Rectal smooth muscle tissue (tissue), 1 donor: Measurements from ENCODE around the gene ADCY1.

Source experiments
- H3K27ac ChIP-seq: one replicate; pipeline ENCODE4 v1.7.0; 2013; ENCODE audit warnings: low read depth, low read length, inconsistent platforms
- H3K27me3 ChIP-seq: one replicate; pipeline ENCODE4 v1.7.0; 2013; ENCODE audit warnings: low read length; ENCODE audit not compliant: control insufficient read depth, insufficient read depth
- H3K36me3 ChIP-seq: one replicate; pipeline ENCODE4 v1.7.0; 2013; ENCODE audit warnings: low read length; ENCODE audit not compliant: control insufficient read depth, insufficient read depth
- H3K4me1 ChIP-seq: one replicate; pipeline ENCODE4 v1.7.0; 2013; ENCODE audit warnings: low read length; ENCODE audit not compliant: control insufficient read depth, insufficient read depth
- H3K4me3 ChIP-seq: one replicate; pipeline ENCODE4 v1.7.0; 2013; ENCODE audit warnings: low read length
- H3K9ac ChIP-seq: one replicate; pipeline ENCODE4 v1.7.0; 2013; ENCODE audit warnings: low read length

ADCY1 gene

GRCh38 chr7:45682836-45683555 is 108.8 kb downstream of the ADCY1 start:
- no peak overlapping the region for H3K9ac ChIP-seq
- no peak overlapping the region for H3K27ac ChIP-seq
- no peaks in the 10 kb centered on the region for H3K36me3 ChIP-seq
- H3K27me3 ChIP-seq, result no peaks in the 10 kb centered on the region
- no peak overlapping the region for H3K4me3 ChIP-seq
- no peaks in the 10 kb centered on the region for H3K4me1 ChIP-seq

DNA sequence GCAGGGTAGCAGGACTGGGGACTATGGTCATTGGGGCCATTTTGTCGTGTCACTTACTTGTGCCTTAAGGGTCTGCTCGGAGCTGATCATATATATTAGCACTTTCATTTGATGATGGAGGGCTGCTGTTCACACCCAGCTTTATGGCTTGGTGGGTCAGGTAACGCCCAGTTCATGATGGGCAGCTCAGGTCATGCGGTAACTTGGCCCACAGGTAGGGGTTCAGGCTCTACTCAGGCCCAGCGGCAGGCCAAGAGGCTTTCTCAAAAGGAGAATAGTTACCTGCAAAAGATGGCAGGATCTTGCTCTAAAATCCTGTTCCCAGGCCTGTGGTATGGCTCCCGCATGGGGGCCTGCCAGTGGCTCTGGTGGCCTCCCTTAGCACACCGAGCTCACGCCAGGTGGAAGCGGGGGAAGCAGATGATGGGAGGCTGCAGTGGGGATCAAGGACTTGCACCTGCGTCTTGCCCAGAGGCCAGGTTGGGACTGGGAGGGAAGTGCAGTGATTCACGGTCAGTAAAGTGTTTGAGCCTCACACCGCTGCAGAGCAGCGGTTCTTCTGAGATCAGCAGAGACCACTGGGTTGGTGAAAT is 109.5 kb downstream of the ADCY1 start:
- H3K27me3 ChIP-seq, result no peaks in the 10 kb centered on the region
- H3K9ac ChIP-seq, result no peak overlapping the region
- no peaks in the 10 kb centered on the region for H3K36me3 ChIP-seq
- H3K4me1 ChIP-seq, result no peaks in the 10 kb centered on the region
- H3K27ac ChIP-seq, result no peak overlapping the region
- H3K4me3 ChIP-seq, result no peak overlapping the region

DNA sequence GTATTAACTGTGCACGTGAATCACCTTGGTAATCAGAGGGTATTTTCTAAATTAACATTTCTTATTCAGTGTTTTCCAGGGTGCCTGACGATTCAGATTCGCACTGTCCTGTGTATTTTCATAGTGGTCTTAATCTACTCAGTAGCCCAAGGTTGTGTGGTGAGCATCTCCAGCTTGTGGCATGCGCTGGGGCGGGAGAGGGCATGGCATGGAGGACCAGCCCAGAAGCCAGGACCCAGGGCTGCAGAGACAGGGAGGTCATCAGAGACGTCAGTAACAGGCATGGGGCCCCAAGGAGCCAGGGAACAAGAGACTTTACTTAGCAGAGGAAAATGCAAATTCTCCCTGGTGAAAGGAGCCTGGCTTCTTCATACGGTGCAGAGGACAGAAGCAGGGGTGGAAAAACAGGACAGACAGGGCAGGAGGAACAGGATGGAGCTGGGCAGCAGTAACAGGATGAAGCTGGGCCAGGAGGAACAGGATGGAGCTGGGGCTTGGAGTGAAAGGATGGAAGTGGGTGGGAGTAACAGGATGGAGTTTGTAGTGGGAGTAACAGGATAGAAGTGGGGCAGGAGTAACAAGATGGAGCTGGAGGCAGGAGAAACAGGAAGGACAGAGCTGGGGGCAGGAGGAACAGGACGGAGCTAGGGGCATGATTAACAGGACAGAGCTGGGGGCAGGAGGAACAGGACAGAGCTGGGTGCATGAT is 110.9 kb downstream of the ADCY1 start:
- no peak overlapping the region for H3K9ac ChIP-seq
- no peaks in the 10 kb centered on the region for H3K4me1 ChIP-seq
- no peaks in the 10 kb centered on the region for H3K36me3 ChIP-seq
- H3K27ac ChIP-seq, result no peak overlapping the region
- no peak overlapping the region for H3K4me3 ChIP-seq
- no peaks in the 10 kb centered on the region for H3K27me3 ChIP-seq

DNA sequence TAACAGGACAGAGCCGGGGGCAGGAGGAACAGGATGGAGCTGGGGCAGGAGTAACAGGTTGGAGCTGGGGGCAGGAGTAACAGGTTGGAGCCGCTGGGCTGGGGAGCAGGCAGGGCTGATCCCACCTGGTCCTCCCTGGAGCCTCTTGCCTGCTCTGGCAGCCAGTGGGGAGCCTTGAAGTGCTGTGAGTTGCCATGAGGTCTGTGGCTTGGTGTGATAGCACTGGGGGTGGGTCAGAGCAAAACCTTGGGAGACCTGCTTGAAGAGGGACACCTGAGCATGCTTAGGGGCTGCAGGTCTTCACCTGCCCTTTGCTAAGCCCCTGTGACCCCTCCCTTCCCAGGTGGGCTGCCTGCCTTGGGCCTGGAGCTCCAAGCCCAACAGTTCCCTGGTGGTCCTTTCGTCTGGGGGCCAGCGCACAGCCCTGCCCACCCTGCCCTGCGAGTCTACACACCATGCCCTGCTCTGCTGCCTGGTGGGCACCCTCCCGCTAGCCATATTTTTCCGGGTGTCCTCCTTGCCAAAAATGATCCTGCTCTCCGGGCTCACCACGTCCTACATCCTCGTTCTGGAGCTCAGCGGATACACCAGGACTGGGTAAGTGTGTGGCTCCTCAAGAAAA is 111.6 kb downstream of the ADCY1 start:
- Histone ChIP-seq H3K4me1 (no peaks in the 10 kb centered on the region), H3K36me3 (no peaks in the 10 kb centered on the region), H3K27ac (no peak overlapping the region), H3K9ac (no peak overlapping the region), H3K27me3 (no peaks in the 10 kb centered on the region), H3K4me3 (no peak overlapping the region)

GRCh38 chr7:45686441-45687184 is 112.4 kb downstream of the ADCY1 start:
- Histone ChIP-seq H3K9ac (no peak overlapping the region), H3K4me3 (no peak overlapping the region), H3K4me1 (no peaks in the 10 kb centered on the region), H3K36me3 (no peaks in the 10 kb centered on the region), H3K27ac (no peak overlapping the region), H3K27me3 (no peaks in the 10 kb centered on the region)

- Histone ChIP-seq H3K36me3 (no peaks in the 10 kb centered on the region), H3K27ac (no peak overlapping the region), H3K4me1 (no peaks in the 10 kb centered on the region), H3K27me3 (no peaks in the 10 kb centered on the region), H3K4me3 (no peak overlapping the region), H3K9ac (no peak overlapping the region)
These were observed 113.0 kb downstream of the ADCY1 start for GRCh38 chr7:45687185-45687560.

GRCh38 chr7:45687721-45688120 is 113.6 kb downstream of the ADCY1 start:
- no peaks in the 10 kb centered on the region for H3K36me3 ChIP-seq
- H3K27ac ChIP-seq, result no peak overlapping the region
- H3K27me3 ChIP-seq, result no peaks in the 10 kb centered on the region
- no peak overlapping the region for H3K4me3 ChIP-seq
- no peaks in the 10 kb centered on the region for H3K4me1 ChIP-seq
- H3K9ac ChIP-seq, result no peak overlapping the region

GRCh38 chr7:45688382-45688781 is 114.2 kb downstream of the ADCY1 start:
- no peaks in the 10 kb centered on the region for H3K36me3 ChIP-seq
- no peaks in the 10 kb centered on the region for H3K27me3 ChIP-seq
- no peak overlapping the region for H3K4me3 ChIP-seq
- no peak overlapping the region for H3K27ac ChIP-seq
- no peaks in the 10 kb centered on the region for H3K4me1 ChIP-seq
- no peak overlapping the region for H3K9ac ChIP-seq

GRCh38 chr7:45689011-45689796 is 115.0 kb downstream of the ADCY1 start:
- no peaks in the 10 kb centered on the region for H3K36me3 ChIP-seq
- H3K4me1 ChIP-seq, result no peaks in the 10 kb centered on the region
- H3K9ac ChIP-seq, result no peak overlapping the region
- H3K27me3 ChIP-seq, result no peaks in the 10 kb centered on the region
- no peak overlapping the region for H3K4me3 ChIP-seq
- H3K27ac ChIP-seq, result no peak overlapping the region

- Histone ChIP-seq H3K27ac (no peak overlapping the region), H3K4me3 (no peak overlapping the region), H3K27me3 (no peaks in the 10 kb centered on the region), H3K4me1 (no peaks in the 10 kb centered on the region), H3K9ac (no peak overlapping the region), H3K36me3 (no peaks in the 10 kb centered on the region)
These were observed 115.9 kb downstream of the ADCY1 start for GRCh38 chr7:45689797-45690761.

GRCh38 chr7:45690762-45691150 is 116.6 kb downstream of the ADCY1 start:
- H3K4me1 ChIP-seq, result no peaks in the 10 kb centered on the region
- H3K4me3 ChIP-seq, result no peak overlapping the region
- H3K27ac ChIP-seq, result no peak overlapping the region
- H3K9ac ChIP-seq, result no peak overlapping the region
- no peaks in the 10 kb centered on the region for H3K27me3 ChIP-seq
- no peaks in the 10 kb centered on the region for H3K36me3 ChIP-seq
